Endometrium (tissue), 2 donors: ENCODE data around the gene LY86.

Source experiments
- FAIRE-seq: peaks from 2 replicates; lab custom pipeline; 2012; peaks lifted over from hg19 to GRCh38; lab: Jason Lieb, UNC
- donor health status: control.
- donor health status: control.

Gene LY86

GRCh38 chr6:6683969-6684833 is 95.7 kb downstream of the LY86 start:
- no peak for FAIRE-seq

GRCh38 chr6:6685249-6686040 is 96.9 kb downstream of the LY86 start:
- no peak for FAIRE-seq

GRCh38 chr6:6686176-6686575 is 97.7 kb downstream of the LY86 start:
- FAIRE-seq: no peak

- no peak for FAIRE-seq
Observed at GRCh38 chr6:6686748-6687601, 98.5 kb downstream of the LY86 start.

- no peak for FAIRE-seq
Observed at GRCh38 chr6:6688283-6688682, 99.8 kb downstream of the LY86 start.

- FAIRE-seq: no peak
Observed at GRCh38 chr6:6688951-6689350, 100.4 kb downstream of the LY86 start.

GRCh38 chr6:6689400-6690143 is 101.1 kb downstream of the LY86 start:
- no peak for FAIRE-seq

- no peak for FAIRE-seq
Observed at GRCh38 chr6:6690144-6690483, 101.6 kb downstream of the LY86 start.

- FAIRE-seq: no peak
Observed at GRCh38 chr6:6694368-6694780, 105.9 kb downstream of the LY86 start.

GRCh38 chr6:6694825-6695624 is 106.5 kb downstream of the LY86 start:
- FAIRE-seq: no peak

GRCh38 chr6:6695625-6696276 is 107.2 kb downstream of the LY86 start:
- FAIRE-seq: no peak

GRCh38 chr6:6696867-6697531 is 108.5 kb downstream of the LY86 start:
- no peak for FAIRE-seq

- FAIRE-seq: no peak
Observed at GRCh38 chr6:6697620-6698019, 109.1 kb downstream of the LY86 start.

- no peak for FAIRE-seq
Observed at GRCh38 chr6:6699741-6700367, 111.3 kb downstream of the LY86 start.

- FAIRE-seq: no peak
Observed at GRCh38 chr6:6700407-6701270, 112.1 kb downstream of the LY86 start.

- no peak for FAIRE-seq
Observed at GRCh38 chr6:6701864-6702263, 113.3 kb downstream of the LY86 start.

- FAIRE-seq: no peak
Observed at GRCh38 chr6:6703699-6704098, 115.2 kb downstream of the LY86 start.
